Dedifferentiated amniotic fluid mesenchymal stem cell (primary cell): ENCODE measurements around the gene PRKG1.
"Not testable (repeated sequence)": the region's sequence is repeated elsewhere in the genome, so short reads cannot be mapped to it uniquely, and the experiment has no call there.

Source experiments
- DNase-seq: peaks from one replicate; pipeline ENCODE4 v3.0.0-alpha.2; 2016; ENCODE audit errors: extremely low spot score

PRKG1 gene

DNA sequence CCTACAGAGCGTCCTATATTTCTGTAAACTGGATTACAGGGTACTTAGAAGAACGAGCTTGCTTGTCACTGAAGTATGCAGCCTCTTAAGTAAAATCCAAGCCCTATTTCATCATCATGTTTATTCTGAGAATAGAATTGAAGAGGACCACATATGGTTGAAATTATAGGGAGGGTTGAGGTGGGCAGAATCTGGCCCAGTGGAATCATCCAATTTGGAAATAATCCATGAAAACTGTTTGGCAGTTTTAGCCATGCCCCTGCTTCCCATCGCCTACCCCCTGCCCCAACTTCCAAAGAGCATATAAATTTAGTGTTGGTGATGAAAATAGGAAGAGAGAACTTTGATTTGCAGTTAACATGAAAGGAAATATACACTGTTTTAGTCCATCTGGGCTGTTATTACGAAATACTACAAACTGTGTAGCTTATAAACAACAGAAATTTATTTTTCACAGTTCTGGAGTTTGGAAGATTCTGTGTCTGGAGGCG lies 150.4 kb downstream of the PRKG1 start:
- DNase-seq, result peak; percentile 93

DNA sequence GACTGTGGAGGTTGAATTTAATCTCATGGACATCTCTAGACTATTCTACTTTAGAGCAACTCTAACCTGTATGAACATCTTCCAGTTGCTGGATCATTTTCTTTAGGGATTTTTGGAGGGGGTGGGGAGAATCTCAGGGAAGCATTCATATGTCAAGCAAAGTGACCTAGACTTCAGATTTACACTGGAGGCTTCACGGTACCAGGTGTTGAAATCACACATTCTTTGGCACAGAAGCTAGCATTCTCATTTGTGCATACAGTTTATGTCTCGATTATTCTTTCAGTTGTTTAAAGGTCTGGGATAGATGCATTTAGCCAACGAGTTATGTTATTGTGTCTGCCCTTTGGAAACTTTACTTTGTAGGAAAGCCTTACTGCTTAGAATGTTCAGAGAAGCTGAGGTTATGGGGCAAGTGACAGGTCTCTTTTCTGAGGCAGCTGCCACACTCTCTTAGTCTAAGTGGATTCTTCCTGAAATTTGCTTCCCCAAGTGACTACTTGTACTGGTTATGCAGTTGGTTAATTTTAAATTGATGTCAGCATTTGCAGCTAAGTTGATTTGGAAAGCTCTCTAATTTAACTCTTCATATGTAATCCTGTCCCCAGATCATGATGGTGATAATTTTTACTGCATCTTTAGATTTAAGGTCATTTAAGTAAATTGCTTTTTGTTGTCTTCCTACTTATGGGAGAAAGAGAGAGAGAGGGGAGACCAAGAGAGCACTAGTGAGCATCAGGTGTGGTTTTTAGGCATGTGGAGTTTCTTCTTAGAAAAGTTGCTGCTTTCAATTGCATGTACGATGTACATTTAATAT lies 153.8 kb downstream of the PRKG1 start:
- no peak for DNase-seq

DNA sequence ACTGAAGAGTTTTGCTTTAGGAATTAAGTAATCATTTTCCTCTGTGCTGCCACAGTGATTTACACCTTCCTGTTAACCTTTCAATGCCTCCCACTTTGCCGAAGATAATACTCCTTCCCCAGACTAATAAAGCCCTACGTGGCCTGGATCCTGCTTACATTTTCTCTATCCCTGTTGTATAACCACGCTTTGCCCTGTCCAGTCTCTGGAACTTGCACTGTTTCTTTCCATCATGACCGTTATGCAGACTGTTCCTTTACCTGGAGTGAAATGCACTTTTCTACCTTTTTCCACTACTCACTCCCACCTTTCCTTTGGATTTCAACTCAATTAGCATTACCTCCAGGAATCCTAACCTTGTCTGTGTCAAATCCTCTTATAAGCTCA lies 154.4 kb downstream of the PRKG1 start:
- DNase-seq, result no peak

DNA sequence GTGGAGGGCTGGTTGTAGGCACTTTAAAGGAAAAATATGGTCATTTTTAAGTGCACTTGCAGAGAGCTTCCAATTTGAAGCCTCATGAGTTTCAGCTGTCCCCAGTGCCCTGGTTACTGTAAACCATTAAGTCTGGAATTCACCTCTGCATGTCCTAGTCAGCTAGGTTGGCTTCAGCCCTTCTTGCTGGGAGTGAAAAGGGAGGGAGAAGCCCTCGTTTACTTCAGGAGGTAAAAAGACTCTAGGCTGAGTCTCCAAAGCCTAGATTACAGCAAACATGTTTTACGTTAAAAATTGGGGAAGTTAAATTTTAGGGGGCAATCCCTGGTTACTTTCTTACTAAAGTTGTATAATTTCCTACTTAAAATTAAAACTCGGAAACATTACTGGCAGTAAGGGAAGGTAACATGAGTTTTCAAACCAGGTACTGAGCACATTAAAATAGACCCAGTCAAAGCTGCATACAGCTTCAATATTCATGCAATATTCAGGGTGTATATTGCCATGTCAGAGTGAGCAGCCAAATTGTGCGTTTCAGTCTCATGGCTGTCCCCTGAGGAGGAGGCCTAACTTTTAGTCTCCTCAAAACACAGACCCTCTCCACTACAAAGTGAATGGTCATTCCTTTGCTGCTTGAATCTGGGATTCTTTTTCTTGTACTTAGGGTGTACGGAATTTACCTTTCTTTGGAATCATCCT lies 156.7 kb downstream of the PRKG1 start:
- DNase-seq, result no peak

DNA sequence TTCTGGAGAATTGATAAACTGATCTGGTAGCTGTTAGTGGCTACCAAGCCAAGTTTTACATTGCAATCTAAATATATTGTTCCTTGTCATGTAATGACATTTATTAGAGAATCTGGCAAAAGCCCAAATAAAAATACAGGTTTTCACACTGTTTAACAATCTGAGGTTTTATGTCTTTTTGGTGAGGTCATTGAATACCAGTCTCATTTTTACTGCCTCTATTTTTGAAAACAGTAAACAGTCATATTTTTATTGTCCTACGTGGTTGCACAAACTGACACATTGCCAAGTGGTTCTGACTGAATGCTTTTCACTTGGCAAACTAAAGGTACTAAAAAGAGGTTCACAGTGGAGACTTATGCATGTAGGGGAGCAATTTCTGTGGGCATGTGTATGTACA lies 157.5 kb downstream of the PRKG1 start:
- no peak for DNase-seq

DNA sequence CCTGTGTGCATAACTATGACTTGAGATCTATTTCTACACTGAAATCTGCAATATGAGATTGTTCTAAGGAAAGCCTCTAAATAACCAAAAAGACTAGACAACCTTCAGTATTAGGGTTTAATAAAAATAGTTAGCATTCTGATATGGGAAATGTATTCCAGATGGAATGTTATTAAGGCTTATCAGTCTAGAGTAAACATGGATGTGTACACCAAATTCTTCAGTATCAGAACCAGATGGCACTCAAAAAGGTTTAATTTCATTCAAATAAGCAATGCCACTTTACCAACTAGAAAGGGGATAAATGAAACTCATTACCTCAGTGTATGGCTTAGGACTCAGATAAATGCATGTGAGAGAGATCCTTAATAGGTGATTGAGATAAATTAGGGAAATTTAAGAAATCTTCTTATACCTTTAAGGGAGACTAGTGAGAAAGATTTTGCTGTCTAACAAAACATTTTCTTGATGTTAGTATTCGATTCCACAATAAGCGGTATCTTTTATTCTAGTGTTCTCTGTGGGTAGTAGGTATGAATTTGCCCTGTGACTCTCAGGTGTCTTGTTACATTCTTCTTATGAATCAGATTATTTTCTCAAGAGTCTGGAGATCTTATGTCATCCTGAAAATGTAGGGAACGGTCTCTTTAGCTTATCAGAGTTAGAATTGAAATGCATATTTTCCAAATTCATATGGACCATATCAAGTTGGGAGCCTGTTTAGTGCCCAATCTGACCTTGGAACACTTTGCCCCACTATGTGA lies 159.2 kb downstream of the PRKG1 start:
- no peak for DNase-seq

DNA sequence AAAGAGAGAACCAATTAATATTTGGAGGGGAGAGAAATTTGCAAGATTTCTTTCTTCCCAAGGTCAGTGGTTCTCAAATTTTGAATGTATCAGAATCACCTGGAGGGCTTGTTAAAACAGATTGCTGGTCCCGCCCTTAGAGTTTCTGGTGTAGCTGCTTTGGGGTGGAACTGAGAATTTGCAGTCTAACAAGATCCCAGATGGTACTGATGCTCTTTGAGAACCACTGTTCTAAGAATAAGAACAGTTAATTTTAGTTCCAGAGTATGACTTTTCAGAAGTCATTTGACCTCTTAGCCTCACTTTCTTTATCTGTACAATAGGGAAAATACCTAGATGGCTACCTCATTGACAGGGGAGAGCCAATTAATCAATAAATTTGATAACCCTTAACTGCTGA lies 161.6 kb downstream of the PRKG1 start:
- DNase-seq, result no peak

DNA sequence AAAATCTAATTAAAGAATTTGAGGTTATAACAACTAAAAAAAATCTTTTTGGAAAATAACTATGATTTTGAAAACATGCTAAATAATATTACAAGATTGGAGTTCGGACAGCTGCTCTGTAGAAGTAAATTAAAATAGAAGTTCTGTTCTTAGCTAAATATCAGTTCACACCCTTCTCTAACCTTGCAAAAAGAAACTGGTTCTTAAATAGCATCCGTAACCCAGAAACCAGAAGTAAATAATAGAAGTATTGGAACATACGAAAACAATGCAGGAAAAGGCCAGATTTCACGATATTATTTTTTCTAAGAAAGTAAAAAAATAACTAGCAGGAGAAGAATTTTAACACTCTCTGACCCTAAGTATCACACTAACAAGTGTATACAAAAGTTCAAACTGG lies 164.7 kb downstream of the PRKG1 start:
- DNase-seq, result no peak

DNA sequence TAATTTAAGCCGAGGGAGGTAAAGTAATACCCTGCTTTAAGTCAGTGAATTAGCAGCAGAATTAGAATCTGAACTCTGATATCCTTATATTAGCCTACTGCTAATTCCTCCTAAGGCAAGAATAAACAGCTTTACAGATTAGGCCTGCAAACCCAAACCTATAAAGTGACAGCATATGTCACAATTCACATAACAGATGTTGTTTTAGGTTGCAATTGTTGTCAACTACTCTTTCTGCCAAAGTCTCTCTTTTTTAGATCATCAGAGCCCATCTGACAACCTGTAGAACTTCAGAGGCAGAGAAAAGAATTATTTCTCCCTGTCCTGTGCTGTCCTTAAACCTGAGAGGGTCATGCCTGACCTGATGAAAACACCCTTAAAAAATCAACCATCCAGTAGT lies 167.2 kb downstream of the PRKG1 start:
- DNase-seq, result no peak

DNA sequence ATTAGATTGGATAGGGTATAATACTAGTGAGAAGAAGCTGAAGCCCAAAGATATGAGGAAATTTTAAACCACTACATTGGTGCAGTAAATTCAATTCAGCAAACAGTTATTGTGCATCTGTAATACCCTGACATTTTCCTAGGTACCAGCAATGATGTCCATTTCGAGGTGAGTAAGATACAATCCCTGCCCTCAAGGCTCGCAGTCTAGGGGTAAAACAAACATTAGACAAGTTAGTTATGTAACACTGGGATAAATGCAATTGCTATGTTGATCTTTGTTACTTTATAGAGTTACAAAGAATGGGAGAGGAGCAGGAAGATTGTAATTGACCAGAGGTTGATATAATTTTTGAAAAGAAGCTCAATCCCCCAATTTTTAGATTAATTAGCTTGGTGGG lies 168.1 kb downstream of the PRKG1 start:
- no peak for DNase-seq

DNA sequence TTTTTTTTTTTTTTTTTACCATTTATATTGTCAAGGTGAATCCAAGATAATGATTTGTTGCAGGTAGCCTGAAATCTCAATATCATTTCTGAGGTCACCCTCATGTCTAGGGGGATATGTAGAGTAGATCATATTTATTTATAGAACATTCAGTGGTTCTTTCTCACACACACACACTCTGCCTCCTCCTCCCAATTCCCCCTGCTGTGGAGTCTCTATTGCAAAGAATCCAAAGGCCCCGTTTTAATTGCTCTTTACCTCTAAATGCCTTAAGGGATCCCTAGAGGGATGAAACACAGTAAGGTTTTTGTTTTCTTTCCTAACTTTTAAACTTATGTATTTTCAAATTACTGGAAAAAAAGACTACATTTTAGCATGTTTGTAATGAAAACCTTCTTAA lies 170.0 kb downstream of the PRKG1 start:
- DNase-seq, result no peak

DNA sequence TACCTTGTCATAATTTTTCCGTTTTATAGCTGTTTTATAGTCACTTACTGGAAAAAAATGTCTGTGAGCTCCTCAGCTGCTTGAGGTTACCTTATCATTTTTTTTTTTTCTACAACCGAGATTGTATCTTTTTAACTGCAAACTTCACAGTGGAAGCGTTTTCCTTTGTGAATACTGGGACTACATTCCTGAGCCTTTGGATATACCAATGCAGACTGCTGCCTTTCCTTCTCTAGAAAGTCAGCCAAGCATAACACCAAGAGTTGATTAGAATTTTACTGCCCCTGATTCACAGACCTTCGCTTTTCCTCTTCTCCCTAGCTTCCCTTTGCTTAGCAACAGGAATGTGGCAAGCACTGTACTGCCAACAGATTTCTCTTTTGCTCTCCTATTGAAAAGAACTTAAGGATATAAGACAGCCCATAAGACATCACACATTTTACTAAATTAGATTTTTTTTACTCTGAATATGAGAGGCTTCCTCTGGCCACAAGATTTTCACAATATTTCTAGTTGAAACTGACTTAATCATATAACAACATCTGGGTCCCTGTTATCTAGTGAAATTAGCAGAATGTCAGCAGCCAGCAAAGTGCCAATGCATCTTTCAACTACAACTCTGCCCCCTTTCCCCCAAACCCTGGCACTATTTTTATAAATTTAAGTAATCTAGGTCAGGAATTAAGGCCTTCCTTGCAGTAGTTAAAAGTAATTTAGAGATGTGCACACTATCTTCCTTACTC lies 170.6 kb downstream of the PRKG1 start:
- peak; percentile 83 for DNase-seq

DNA sequence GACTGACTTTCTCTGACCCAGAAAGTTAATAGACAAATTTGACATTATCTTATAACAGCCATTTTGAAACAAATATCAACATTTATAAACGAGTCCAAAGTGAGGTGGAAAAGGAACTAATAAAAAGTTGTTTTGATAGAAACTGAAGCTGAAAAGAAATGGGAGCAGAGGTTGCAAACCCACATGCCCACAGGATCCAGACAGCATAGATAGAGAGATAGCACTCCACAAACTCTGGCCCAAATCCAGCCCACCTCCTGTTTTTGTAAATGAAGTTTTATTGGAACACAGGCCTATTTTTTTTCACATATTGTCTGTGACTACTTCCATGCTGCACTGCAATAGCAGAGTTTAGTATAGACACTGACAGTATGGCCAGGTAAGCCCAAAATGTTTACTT lies 171.9 kb downstream of the PRKG1 start:
- DNase-seq, result no peak

DNA sequence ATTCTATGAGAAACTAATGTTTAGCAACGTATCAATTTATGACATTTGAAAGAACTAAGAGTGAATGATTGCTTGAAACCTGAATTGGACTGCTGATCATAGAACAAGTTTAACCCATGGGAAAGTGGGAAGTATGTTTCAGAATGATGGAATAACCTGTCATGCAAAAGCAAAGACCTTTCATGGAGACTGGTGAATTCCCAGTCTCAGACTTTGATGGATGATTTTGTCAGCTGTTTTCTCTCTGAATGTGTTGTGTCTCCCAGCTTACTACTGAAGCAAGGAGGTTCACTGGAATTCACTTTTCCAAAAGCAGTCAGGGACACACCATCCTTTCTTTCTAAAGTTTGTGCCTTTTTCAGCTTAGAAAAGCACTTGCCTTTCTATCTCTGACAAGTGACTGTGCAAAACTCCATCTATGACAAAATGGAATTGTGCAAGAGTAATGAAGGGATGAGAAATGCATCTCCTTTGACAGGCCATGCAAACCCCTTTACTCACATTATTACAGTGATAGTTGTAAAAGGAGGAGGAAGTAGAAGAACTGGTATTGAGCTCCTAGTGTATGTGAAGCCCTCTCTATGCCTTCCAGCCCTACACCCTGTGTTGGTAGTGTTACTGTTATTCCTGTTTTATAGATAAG lies 176.1 kb downstream of the PRKG1 start:
- no peak for DNase-seq

DNA sequence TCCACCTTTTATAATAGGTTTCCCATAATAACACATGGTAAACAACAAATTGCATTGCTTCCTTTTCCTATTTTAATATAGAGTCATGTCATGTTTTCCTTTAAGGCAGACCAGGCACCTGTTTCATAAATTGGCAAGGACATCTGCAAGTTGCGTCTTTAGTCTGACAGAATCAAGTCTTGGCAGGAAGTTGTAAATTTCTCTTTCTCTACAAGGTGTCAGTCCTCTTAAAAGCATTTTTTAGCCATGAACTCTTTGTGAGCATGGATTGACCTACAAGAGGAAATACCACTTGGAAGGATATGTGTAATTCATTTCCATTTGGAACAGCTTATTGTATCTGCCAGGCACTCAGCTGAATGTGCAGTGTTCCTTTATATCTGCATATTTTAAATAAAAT lies 176.8 kb downstream of the PRKG1 start:
- DNase-seq, result no peak

DNA sequence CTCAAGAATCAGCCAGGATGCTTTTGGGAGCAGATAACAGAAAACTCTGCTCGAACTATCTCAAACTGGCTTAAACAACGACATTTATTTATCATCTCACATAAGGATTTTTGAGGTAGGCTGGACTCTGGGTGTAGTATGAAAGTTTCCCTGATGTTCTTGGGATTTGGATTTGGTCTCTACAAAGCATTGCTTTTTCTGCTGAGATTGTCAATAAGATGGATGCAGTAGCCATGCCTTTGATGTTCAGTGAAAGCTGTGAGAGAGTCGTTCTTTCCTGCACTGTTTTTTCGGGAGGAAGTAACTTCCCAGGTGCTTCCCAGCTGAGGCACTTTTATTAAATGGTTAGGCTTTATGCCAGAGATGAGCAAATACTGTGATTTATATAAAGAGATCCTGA lies 181.1 kb downstream of the PRKG1 start:
- no peak for DNase-seq

DNA sequence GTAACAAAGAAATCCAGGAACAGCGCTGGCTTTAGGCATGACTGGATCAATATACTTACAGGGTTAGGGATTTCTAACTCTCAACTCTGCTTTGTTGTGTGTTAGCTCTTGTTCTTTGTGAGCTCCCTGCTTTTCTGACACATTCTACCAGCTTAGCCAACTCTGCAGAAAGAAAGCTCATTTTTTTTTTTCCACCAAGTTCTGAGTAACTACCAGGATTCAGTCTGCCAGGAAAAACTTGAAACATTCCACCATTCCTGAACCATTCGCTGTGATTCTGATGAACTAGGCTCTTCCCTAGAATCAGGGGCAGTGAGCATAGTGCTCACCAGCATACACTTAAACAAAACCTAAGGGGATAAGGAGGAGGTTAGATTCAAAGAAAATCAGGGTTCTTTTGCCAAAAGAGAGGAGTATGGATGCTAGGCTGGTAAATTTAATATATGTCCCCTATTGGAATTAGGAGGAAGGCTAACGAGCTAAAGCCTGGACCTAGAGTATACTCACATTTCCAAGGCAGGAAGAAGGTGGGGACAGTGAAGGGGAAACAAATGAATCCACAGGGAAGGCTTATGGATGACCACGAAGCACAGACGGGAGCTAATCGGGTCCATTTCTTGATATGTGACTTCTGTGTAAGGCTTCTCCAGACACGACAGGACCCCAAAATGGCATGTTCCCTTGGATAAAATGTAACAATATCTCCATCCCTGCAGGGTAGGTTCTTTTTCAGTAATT lies 183.4 kb downstream of the PRKG1 start:
- DNase-seq, result no peak

DNA sequence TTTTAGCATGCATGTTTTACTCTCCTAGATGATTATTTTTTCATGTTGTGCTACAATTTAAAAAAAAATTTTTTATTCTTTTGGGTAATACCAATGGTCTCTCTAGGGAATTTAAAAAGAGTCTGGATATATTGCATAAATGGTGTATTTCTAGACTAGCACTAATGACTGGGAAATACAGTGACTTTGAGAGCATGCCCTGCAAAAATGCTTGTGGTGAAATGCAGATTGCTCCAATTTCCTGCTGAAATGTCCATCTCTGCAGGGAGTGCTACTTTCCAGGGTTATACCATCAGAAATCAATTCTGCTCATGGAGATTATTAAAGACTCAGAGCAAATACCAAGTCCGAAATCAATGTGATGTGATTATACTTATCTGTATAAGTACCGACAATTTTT lies 186.1 kb downstream of the PRKG1 start:
- no peak for DNase-seq

DNA sequence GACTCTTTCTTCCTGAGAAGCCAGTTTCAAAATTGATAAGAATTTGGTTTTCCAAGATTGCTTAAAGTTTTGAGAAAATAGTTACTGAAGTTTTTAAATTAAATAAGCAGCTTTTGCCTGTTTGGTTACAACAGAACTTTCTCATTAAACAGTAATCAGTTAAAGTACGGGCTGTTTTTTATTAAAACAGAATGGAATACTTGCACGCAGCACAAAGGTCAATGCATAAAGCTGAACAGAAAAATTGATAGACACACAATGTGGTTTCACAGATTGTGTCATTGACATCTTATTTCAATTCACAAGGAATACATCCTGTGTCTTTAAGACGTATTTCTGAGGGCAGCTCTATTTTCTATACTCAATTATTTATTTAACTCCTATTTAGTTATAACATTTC lies 192.2 kb downstream of the PRKG1 start:
- DNase-seq, result no peak

DNA sequence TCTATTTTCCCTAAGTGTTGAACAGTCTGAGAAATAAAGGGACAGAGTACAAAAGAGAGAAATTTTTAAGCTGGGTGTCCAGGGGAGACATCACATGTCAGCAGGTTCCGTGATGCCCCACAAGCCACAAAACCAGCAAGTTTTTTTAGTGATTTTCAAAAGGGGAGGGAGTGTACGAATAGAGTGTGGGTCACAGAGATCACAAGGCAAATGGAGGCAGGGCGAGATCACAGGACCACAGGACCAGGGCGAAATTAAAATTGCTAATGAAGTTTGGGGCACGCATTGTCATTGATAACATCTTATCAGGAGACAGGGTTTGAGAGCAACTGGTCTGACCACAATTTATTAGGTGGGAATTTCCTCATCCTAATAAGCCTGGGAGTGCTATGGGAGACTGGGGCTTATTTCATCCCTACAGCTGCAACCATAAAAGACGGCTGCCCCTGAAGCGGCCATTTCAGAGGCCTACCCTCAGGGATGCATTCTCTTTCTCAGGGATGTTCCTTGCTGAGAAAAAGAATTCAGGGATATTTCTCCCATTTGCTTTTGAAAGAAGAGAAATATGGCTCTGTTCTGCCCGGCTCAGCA lies 193.8 kb downstream of the PRKG1 start:
- not testable (repeated sequence) for DNase-seq
